HG03175 (cell line): ENCODE results near the gene SIK2.
"Not testable (repeated sequence)": the region's sequence is repeated elsewhere in the genome, so short reads cannot be mapped to it uniquely, and the experiment has no call there.

Experiments used
- ATAC-seq: cut with Tn5 transposase; IDR thresholded peaks from one replicate; pipeline ENCODE4 v1.9.1; 2021; ENCODE audit warnings: mild to moderate bottlenecking, moderate library complexity; ENCODE audit not compliant: unreplicated experiment

SIK2 gene

DNA sequence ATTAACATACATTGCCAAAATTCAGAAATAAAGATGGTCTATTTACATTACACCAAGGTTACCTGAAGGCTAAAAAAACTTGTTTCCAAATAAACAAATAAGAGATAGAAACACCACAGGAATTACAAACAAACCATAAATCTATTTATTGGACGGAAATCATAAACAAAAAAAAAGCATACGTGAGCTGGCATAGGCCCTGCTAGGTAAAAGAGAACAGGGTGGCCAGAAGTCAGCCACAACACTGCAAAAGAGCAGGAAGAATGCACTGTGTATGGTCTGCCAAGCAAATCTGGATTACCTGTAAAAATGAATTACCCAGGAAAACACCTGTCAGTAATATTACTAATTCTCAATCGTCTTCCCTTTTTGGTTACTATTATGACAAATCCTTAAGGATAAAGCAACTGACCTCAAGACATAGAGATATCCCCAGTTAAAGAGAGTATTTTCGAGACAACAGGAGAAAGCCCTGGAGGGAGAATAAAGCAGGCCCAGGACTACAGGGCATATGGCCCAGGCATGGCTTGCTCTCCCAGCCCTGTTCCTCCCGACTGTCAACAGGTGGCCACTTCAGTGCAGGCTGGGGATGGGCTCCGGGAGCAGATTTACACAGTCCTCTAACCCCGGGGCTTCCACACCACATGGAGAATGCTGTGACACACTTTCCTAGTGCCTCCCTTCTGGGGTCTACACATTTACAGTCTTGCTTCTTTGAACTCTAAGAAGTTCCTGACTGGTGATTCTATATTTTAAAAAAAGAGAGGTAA, 146.0 kb downstream of the SIK2 start:
- no peak for ATAC-seq

DNA sequence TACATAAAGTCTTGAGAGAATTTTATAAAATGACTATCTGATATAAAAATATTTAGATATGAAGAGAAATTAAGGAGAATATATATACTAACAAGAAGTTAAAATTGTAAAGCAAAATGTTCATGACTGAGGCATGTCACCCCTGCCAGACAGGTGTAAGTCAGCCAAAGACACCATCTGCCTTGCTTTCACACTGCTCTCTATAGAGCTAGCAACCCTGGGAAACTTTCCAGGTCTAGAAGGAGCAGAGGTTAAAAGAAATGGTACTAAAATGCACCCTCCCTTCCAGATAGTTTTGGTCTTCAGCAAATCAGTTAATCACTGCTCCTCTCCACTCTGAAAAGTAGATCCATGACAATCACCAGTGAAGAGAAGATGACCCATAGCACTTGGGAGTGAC, 147.4 kb downstream of the SIK2 start:
- ATAC-seq, result no peak

DNA sequence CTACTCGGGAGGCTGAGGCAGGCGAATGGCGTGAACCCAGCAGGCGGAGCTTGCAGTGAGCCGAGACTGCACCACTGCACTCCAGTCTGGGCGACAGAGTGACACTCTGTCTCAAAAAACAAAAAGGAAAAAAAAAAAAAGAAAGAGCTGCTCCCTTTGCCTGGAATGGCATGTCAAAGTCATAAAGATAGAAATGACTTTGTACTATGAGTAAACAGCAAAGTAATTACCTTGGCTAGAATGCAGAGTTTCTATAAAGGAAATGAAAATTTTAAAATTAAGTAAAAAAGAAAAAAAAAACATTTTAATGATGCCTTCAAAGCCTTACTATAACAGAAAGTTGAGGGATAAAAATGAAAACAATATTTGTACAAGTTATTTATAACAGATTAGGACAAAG, 153.8 kb downstream of the SIK2 start:
- ATAC-seq, result no peak

- no peak for ATAC-seq
Observed at GRCh38 chr11:111759376-111759775, 157.1 kb downstream of the SIK2 start.

DNA sequence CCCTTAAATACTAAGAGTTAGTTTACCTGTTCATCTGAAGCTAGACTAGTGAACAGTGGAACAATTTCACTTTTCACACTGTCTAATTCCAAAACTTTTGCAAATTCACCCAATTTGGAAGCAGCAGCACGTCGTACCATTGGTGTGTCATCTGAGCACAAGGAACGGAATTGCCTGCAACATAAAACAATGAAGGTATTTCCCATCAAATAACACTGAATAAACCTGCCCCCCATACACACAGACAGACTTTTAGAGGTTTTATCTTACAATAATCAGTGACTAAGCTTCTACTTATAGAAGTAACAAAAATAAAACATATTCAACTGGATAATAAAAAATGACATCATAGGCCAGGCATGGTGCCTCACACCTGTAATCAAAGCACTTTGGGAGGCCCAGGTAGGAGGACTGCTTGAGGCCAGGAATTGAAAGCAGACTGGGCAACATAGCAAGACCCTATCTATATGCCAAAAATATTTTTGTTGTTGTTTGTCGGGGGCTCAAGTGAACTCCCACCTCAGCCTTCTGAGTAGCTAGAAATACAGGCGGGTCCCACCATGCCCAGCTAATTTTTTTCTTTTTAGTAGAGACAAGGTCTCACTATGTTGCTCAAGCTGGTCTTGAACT, 157.6 kb downstream of the SIK2 start:
- no peak for ATAC-seq

DNA sequence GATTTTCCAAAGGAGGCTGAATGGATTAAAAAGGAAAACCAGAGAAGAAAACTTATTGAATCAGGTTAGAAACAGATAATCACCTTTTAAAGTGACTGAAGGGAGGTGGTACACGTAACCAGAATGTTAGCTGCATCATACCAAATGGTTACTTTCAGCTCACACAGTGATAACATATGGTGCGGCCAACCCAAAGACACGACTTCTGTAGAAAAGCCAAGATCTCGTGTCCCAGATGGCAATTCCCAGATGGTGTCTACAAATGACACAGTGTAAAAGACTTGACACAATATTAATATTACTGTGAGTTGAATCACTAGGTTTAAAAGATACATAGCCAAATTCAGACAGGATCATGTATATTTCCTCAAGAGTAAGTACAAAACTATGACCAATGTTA, 158.8 kb downstream of the SIK2 start:
- ATAC-seq, result no peak

- ATAC-seq, result no peak
Observed at GRCh38 chr11:111762526-111762925, 160.3 kb downstream of the SIK2 start.

DNA sequence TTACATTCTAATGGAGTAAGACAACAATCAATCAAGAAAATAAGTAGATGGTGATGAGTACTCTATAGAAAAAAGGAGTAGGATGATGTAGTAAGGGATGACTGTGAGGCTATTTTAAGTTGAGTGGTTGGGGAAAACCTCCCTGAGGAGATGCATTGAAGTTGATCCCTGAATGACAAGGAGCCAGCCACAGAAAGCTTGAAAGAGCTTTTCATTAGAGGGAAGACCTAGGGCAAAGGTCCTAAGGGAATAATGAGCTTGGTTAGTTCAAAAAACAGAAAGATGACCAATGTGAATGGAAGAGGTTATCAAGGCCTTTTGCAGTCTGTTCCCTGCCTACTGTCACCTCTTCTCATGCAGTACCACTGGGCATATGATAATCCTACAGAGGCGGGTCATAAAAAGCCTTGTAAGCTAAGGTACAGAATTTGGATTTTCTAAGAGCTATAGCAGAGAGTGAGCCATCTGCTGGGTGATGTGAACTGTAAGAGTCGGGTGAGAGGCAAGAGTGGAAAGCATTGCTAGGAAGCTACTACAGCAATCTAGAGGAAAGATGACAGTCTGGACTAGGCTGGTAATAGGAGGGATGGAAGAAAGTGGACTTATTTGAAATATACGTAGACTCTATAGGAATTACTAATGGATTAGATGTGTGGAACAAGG, 160.9 kb downstream of the SIK2 start:
- ATAC-seq, result no peak

DNA sequence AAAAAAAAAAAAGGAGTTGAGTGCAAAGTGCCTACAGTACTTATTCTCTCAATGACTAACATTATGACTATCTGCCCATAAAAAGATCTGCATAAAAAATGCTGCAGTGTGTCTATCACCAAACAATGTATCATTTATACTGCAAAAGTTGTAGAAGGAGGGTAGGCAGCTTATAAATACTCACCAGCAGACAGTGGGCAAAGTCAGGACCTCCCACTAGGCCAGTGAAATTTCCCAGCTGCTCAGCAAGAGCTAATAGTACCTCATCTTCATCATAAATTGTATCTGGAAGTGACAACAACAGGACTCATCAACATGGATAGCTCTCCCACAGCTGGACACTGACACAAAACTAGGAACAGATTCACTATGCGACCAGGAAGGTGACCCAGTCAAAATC, 162.4 kb downstream of the SIK2 start:
- ATAC-seq, result no peak

DNA sequence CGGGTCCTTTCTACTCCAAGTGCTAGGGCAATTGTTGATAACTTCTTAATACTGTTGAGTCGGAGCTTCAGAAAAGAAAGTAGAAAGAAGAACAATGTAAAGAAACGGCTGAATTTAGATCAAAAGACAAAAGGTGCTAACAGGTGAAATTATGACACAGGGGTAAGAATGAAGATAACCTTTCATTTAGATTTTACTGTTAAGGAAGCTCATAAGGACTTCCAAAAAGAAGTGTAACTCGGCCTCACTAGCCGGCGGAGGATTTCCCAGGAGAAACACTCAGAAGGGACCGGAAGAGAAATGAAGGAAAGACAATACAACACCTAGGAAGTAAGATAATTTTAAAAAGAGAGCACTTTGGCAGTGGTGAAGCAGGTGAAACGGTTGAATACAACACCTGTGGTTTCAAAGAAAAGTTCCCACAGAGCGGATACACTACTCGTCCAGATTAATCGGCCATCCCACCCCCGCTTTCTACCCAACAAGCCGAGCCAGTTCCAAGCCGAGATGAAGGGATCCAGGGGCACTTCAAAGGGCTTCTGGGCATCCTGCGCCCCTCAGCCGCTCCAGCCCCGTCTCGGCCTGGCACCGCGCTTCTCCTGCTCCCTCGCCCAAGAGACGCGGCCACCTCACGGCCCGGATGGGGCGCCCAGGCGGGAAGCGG, 163.2 kb downstream of the SIK2 start:
- peak; percentile 39 for ATAC-seq

DNA sequence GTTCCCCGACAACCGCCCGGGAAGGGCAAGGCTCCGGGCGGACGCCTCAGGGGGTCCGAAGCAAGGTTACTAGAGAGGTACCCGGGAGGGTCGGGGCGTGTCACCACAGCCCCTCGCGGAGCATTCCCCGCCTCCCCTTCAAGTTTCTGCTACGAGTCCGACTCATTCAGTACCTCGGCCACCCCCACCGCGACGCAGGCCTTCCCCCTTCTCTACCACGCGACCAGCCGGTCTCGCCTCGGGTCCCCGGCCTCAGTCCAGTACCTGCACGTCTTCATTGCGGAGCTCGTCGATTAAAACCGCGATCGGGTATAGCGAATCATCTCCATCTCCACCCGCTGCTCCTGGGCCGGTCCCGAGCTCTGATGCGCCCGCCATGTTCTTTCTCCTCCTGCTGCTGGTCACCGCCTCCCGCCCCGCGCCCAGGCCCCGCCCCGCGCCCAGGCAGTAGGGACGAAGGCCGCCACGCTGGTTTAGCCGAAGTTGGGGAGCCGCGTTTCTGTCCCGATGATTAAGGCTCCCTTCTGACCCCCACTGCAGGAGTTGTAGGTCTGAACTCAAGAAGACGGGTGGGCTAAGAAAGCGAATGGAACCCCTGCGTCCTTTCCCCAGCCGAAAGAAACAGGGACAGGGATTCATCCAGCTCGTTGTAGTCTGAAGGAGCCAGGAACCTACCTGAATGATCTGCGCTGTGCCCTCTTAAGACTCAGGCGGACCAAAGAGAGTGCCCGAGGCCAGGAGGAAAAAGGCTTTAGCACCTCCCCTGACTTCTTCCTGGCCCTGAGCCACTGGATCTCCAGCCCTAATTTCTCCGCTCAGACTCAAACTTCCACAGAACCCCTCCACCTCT, 164.0 kb downstream of the SIK2 start, which contains the start of gene PPP2R1B:
Gene PPP2R1B (minus strand): TSS at position 406 of the 850 bp plus-strand sequence. CDS start 28 bp downstream, at position 378.
- peak; percentile 96 for ATAC-seq

GRCh38 chr11:111766834-111767142, 164.5 kb downstream of the SIK2 start:
- peak; percentile 3 for ATAC-seq

DNA sequence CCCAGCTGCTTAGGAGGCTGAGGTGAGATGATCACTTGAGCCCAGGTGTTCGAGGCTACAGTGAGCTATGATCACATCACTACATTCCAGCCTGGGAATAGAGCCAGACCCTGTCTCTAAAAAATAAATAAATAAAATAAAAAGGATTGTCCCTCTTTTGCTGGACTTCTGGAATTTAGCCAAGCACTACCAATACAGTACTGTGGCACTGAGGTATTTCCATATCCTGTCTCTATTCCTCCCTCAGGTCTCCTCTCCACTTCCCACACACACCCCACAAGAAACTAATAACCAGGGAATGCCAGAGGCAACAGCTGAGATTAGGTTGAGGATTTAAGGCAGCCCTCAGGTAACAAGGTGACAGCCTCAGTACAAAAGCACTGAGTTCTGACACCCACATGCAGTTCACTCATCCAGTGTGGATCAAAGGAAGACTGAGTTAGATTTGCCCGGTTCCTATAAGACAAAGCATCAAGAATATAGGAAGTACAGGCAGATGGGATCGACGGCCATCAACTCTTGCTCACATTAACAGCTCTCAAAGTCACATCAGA, 168.4 kb downstream of the SIK2 start:
- no peak for ATAC-seq

DNA sequence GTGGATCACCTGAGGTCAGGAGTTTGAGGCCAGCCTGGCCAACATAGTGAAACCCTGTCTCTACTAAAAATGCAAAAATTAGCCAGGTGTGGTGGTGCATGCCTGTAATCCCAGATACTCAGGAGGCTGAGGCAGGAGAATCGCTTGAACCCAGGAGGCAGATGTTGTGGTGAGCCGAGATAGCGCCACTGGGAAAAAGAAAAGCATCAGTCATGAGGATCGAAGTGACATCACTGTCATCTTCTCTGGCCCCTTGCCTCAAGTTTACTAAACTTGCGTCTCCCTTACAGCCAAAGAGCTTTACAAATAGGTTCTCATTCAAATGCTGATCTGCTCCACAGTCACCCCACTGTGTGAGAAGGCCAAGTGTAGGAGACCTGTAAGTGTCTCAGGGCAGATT, 169.0 kb downstream of the SIK2 start:
- not testable (repeated sequence) for ATAC-seq

DNA sequence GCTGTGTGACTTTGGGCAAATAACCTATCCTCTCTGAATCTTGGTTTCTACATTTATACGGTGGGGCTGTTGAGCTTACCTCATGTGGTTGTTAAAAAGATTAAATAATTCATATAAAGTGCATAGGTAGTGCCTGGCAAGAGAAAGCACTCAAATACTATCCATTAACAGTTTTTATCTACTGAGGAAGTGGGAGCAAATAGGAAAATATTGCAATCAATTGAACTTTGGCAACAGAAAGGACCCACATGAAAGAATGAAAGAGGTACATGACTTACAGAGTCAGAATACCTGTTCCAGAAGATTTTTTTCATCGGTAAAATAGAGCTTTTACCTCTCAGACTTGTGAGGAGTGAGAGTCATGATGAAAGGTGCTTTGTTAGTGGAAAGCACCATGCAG, 170.3 kb downstream of the SIK2 start:
- ATAC-seq, result no peak

GRCh38 chr11:111774955-111775710, 172.9 kb downstream of the SIK2 start:
- no peak for ATAC-seq

- peak; percentile 92 for ATAC-seq
Observed at GRCh38 chr11:111776398-111777093, 174.3 kb downstream of the SIK2 start.

- ATAC-seq, result peak; percentile 77
Observed at GRCh38 chr11:111777094-111778046, 175.1 kb downstream of the SIK2 start.
